AG04449 (cell line): ENCODE results near the gene GRID1.

Experiments
- CTCF ChIA-PET: fragments of 350-600 bp; formaldehyde crosslinking; extraction: SDS; loops from one replicate; lab custom pipeline; 2021; ENCODE audit warnings: antibody characterized with exemption; lab: Yijun Ruan, JAX
- POLR2A ChIA-PET: fragments of 400-600, 350-600 bp; formaldehyde crosslinking; extraction: SDS; loops from one replicate; lab custom pipeline; 2020; ENCODE audit warnings: antibody characterized with exemption, inconsistent platforms; lab: Yijun Ruan, JAX
- DNase-seq: peaks from one replicate; pipeline ENCODE4 v3.0.0-alpha.2; 2010; ENCODE audit warnings: low read depth, low spot score
- H3K4me3 ChIP-seq: 2 replicates; pipeline ENCODE4 v1.5.1; 2011; ENCODE audit warnings: low read depth, mild to moderate bottlenecking, control low read depth, low read length
- TF ChIP-seq, protein P1 (sequence below): IDR thresholded peaks from one replicate; pipeline ENCODE4 v1.5.1; 2011; ENCODE audit warnings: mild to moderate bottlenecking, moderate library complexity, low read length, control low read depth, inconsistent platforms; ENCODE audit not compliant: insufficient read depth; ENCODE audit errors: missing control alignments

Gene GRID1

DNA sequence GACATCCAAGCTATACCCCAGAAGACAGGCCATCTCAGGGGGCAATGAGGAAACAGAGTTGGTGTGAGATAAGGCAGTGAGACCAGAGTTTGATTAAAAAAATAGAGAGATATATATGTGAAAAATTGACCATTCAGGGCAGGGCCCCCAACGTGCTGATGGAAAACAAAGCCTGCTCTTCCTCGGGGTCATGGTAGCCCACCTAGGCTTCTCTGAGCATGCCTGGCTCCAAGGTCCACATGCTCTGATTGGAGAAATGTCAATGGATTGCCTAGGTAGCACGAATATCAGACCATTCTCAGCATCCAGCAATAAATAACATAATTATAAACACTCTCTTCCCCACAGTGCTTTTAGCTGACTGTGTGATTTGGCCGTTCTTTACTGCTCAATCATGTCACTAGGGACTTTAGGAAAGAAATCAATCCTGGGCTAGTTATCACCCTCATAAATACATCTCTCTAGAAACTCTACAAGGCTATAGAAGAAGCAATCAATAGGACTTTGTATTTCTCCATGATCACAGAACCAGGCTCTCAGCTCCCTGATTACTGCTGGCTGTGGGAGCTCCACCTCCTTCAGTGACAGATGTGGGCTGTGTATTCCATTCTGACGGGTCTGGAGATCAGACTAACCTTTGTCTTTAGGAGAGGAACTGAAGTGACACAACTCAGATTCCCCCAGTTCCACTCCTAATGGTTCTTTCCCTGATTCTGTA is 766.4 kb downstream of the GRID1 start:
- no peak for DNase-seq
- no peak overlapping the region for H3K4me3 ChIP-seq
- ChIA-PET POLR2A (no interaction called here), CTCF (no interaction called here)
- TF ChIP-seq, protein P1, sequence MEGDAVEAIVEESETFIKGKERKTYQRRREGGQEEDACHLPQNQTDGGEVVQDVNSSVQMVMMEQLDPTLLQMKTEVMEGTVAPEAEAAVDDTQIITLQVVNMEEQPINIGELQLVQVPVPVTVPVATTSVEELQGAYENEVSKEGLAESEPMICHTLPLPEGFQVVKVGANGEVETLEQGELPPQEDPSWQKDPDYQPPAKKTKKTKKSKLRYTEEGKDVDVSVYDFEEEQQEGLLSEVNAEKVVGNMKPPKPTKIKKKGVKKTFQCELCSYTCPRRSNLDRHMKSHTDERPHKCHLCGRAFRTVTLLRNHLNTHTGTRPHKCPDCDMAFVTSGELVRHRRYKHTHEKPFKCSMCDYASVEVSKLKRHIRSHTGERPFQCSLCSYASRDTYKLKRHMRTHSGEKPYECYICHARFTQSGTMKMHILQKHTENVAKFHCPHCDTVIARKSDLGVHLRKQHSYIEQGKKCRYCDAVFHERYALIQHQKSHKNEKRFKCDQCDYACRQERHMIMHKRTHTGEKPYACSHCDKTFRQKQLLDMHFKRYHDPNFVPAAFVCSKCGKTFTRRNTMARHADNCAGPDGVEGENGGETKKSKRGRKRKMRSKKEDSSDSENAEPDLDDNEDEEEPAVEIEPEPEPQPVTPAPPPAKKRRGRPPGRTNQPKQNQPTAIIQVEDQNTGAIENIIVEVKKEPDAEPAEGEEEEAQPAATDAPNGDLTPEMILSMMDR = no peak

DNA sequence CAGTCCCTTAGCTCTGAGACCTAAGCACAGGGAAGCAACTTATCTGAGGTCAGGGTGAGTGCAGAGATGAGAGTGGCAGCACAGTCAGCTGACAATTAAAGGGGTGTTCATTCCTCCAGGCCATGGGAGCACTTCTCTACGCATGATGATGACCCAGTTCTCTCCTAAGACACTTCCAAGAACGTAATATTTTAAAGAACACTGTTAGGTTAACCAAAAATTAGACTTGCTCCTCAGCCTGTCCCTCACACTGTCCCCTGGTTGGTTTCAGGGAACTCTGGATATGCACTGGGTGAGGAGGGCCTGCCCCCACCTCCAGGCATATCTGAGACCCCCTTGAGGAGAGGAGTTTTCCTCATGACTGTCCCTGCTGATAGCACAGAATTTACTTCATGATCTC is 767.5 kb downstream of the GRID1 start:
- no peak for DNase-seq
- TF ChIP-seq, protein P1 = no peak
- ChIA-PET CTCF (no interaction called here), POLR2A (no interaction called here)
- H3K4me3 ChIP-seq = no peak overlapping the region

DNA sequence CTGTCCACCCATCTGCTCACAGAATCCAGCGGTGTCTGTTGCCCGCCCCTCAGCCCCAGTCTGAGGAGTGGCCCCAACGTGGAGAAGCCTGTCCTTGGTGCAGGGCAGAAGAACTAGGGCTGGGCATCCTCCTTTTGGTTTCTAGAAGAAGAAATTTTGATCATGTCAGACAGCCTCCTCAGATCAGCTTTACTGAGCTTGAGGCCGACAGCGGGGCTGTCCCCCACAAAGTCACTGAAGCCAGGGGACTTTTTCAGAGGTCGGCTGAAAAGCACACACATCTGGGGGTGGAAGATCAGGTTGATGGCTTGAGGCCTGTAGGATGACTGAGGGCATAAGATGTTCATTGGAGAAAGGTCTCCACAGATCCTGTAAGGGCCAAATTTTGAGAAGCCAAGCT is 767.9 kb downstream of the GRID1 start:
- ChIA-PET CTCF (no interaction called here), POLR2A (no interaction called here)
- TF ChIP-seq, protein P1 = no peak
- DNase-seq = no peak
- H3K4me3 ChIP-seq = no peak overlapping the region

DNA sequence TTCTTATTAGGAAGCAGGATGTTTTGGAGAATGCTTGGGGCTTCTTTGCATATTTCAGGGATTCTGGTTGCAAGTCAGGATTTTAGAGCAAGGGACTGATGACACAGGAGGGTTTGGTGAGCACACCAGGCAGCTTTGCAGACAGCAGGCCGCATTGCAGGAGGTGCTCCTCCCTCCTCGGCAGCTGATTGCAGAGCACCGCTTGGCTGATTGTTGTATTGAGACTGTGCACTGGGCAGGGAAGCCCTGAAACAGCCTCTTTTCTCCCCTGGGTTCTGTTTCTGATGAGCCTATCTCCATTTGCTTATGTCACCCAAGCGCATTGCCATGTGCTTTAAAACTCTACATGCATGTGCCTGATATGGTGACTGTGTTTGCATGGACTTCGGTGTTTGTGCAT is 769.6 kb downstream of the GRID1 start:
- ChIA-PET POLR2A (no interaction called here), CTCF (no interaction called here)
- TF ChIP-seq, protein P1 = no peak
- no peak overlapping the region for H3K4me3 ChIP-seq
- no peak for DNase-seq

DNA sequence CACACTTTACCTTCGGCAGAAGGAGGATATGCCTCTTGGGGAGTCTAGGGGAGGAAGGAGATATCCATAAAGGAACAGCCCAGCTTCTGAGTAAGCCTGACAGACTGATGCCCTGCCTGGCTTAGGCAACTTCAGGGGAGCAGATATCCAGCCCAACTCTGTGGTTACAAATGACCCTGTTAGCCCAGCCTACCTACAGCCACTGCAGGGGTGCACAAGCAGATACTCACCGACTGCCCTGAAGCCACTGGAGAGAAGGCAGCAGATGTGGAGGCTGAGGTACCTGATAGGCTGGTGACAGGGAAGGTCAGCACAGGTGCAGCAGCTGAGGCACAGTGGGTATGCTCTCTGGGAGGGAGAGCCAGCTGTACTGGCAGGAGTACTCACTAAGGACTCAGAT is 770.2 kb downstream of the GRID1 start:
- DNase-seq = no peak
- ChIA-PET POLR2A (no interaction called here), CTCF (no interaction called here)
- TF ChIP-seq, protein P1 = no peak
- no peak overlapping the region for H3K4me3 ChIP-seq

DNA sequence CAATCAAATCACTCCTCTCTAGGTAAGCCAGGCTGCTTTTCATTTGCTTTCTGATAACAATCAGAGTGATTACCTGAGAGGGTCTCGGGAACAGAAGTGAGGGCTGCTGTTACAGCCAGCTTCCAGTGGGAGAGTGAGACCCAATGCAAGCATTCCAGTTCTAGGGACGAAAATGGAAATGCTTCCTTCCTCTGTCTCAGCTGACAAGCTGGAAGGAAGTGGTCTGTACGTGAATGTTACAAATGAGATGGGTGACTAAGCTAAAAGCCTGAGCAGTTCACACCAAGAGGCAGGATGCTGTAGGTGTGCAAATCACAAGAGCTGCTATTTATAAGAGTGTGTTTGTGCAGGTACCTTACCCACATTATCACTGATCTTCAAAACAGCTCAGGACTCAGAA is 772.4 kb downstream of the GRID1 start:
- DNase-seq = no peak
- ChIA-PET POLR2A (no interaction called here), CTCF (no interaction called here)
- TF ChIP-seq, protein P1 = no peak
- no peak overlapping the region for H3K4me3 ChIP-seq
